Measurements from ENCODE around the gene NRTN. TPM values are rescaled to one million over a fixed set of nuclear protein-coding genes. Genes with fewer than 3 reads are reported as not detected.

Gene NRTN
- total and polyA plus RNA-seq, 2 donors (not counting 3 experiments of a cell fraction or from before 2014, with no cell fraction given) = 0.41 TPM; not detected in 1

DNA sequence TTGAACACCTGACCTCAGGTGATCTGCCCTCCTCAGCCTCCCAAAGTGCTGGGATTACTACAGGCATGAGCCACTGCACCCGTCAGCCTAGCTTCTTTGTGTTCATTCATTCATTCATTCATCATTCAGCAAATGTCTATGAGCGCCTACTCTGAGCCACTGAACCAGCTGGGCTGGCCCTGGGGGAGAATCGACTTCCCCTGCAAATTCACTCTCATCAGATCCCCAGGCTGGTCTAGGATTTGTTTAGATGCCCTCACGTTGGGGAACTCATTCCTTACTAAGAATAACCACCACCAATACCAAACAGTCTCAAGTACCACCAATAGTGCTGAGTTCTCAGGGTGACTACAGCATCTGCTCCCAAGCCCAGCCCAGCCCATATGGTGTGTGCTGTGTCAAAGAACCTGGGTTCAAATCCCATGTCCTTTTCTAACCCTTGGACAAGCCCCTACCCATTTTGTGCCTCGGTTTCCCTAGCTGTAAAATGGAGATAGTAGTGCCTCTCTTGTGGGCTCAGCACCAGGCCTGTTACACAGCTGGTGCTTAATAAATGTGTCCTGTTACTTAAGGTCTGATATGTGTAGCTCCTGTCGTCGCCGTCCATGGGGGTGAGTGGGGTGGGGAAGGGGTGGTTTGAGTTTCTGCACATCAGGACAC lies 16.8 kb downstream of the NRTN start:
- Histone ChIP-seq H3K27me3 (ENCODE audit: control insufficient read depth in 2 of 2, insufficient read depth in 2 of 2, low read length in 2 of 2) (no peaks in the 10 kb centered on the region), H3K27ac (ENCODE audit: insufficient read depth, low read depth, low read length) (no peak overlapping the region), H3K9ac (replicated peaks; ENCODE audit: extremely low read depth, insufficient read depth, low read length) (no peak overlapping the region), H3K9me3 (replicated peaks; ENCODE audit: control insufficient read depth, insufficient read depth, low read length) (no peaks in the 10 kb centered on the region), H4K20me1 (replicated peaks; ENCODE audit: control insufficient read depth, extremely low read depth, insufficient read depth, low read length) (no peaks in the 10 kb centered on the region), H3K4me1 (ENCODE audit: control insufficient read depth, extremely low read depth, insufficient read depth, low read length) (no peaks in the 10 kb centered on the region), H3K36me3 (ENCODE audit: control insufficient read depth in 2 of 2, extremely low read depth in 1 of 2, insufficient read depth in 2 of 2, low read length in 2 of 2) (no peaks in the 10 kb centered on the region), H3K9me1 (replicated peaks; ENCODE audit: control insufficient read depth, extremely low read depth, insufficient read depth, low read length) (no peaks in the 10 kb centered on the region), H3K4me3 (replicated peaks in 1 of 3; ENCODE audit: insufficient read depth in 1 of 3, low read depth in 1 of 3, low read length in 3 of 3) (no peak overlapping the region), H3K79me2 (ENCODE audit: control insufficient read depth, insufficient read depth, low read length) (no peaks in the 10 kb centered on the region), H3K4me2 (ENCODE audit: insufficient read depth, low read length) (no peak overlapping the region), H2AFZ (ENCODE audit: low read depth, low read length) (no peak overlapping the region)
- no TSS peak for BruUV-seq (replicated peaks)
- POLR2A ChIA-PET = no interaction called here
- no peak for TF ChIP-seq EZH2 (IDR thresholded peaks at IDR 0.05; ENCODE audit: borderline replicate concordance, low read depth, low read length, severe bottlenecking)
- TF ChIP-seq, protein P1, sequence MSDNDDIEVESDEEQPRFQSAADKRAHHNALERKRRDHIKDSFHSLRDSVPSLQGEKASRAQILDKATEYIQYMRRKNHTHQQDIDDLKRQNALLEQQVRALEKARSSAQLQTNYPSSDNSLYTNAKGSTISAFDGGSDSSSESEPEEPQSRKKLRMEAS (IDR thresholded peaks at IDR 0.05; ENCODE audit: insufficient read depth, insufficient read length) = no peak
- no peak for TF ChIP-seq MYC (IDR thresholded peaks at IDR 0.05; ENCODE audit: low read depth, low read length)
- no peak for TF ChIP-seq FOS (IDR thresholded peaks at IDR 0.05; ENCODE audit: borderline replicate concordance, insufficient read depth, low read length)
- TF ChIP-seq POLR2A (IDR thresholded peaks at IDR 0.05; ENCODE audit: low read depth, low read length) = no peak
- TF ChIP-seq GATA2 (IDR thresholded peaks at IDR 0.05; ENCODE audit: insufficient read depth, insufficient read length, low read depth, low read length) = no peak
- TF ChIP-seq JUN (IDR thresholded peaks at IDR 0.05; ENCODE audit: borderline replicate concordance, insufficient read depth, insufficient read length, low read depth) = no peak
- TF ChIP-seq POLR2AphosphoS5 (IDR thresholded peaks at IDR 0.05; ENCODE audit: insufficient read depth, low read depth, low read length) = no peak
- no peak for FAIRE-seq
- no peak for DNase-seq (ENCODE audit: low read depth, low spot score)
- intact Hi-C loops (cut with micrococcal nuclease) = loop anchor here (2.0 kb wide), 1 partner anchor 17 kb away; the partner anchor contains the start of gene NRTN
- dilution Hi-C loops (cut with MboI; ENCODE audit: extremely low pct_ligation_motif_present, low sequenced_read_pairs) = no loop called here
- CTCF ChIA-PET = interaction anchor here (4.6 kb wide), 1 partner anchor 17 kb away, joined by 24 read pairs; the partner anchor contains the start of gene NRTN

All from endothelial cell of umbilical vein (primary cell).